Fibroblast of lung (primary cell): ENCODE measurements around the gene OLA1.

Experiments used
- EZH2 ChIP-seq: IDR thresholded peaks from 2 replicates; pipeline ENCODE4 v1.5.1; 2012; ENCODE audit warnings: low read length, control low read depth, mild to moderate bottlenecking; ENCODE audit errors: missing control alignments
- TF ChIP-seq, protein P1 (sequence below), 2 donors: IDR thresholded peaks in 1 of 2; conservative IDR thresholded peaks in 1 of 2; 1 replicate in 1 of 2; 2 replicates in 1 of 2; pipeline ENCODE4 v1.5.1; 2011 to 2012; ENCODE audit warnings: low read length in 2 of 2, control low read depth in 1 of 2, inconsistent platforms in 1 of 2, low read depth in 1 of 2, mild to moderate bottlenecking in 1 of 2

DNA sequence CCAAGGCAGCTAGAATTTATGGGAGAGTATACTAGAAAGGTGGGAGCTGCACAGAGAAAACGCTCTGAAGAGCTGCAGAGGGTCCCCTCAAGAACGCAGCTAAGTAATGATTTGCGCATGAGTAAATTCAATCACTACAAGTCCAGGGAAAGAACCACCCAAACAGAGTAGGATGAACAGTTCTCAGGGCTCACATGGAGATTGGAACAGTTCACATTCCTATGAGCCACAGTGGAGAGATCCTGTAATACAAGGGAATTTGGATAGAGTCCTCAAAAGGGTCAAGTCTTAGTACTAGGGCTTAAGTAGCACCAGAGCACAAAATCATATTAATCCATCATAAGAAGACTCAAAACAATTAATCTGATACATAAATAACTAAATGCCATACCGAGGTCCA is 12.7 kb downstream of the OLA1 start:
- TF ChIP-seq, protein P1, sequence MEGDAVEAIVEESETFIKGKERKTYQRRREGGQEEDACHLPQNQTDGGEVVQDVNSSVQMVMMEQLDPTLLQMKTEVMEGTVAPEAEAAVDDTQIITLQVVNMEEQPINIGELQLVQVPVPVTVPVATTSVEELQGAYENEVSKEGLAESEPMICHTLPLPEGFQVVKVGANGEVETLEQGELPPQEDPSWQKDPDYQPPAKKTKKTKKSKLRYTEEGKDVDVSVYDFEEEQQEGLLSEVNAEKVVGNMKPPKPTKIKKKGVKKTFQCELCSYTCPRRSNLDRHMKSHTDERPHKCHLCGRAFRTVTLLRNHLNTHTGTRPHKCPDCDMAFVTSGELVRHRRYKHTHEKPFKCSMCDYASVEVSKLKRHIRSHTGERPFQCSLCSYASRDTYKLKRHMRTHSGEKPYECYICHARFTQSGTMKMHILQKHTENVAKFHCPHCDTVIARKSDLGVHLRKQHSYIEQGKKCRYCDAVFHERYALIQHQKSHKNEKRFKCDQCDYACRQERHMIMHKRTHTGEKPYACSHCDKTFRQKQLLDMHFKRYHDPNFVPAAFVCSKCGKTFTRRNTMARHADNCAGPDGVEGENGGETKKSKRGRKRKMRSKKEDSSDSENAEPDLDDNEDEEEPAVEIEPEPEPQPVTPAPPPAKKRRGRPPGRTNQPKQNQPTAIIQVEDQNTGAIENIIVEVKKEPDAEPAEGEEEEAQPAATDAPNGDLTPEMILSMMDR (conservative IDR thresholded peaks at IDR 0.05 in 1 of 2, IDR thresholded peaks at IDR 0.05 in 1 of 2; ENCODE audit: low read depth in 1 of 2, low read length in 2 of 2) = no peak
- no peak for TF ChIP-seq EZH2
